MM.1S (cell line): ENCODE data around the gene ZNF283.

ENCODE experiments used
- CTCF ChIP-seq: fragments of 300-600 bp; sonication (generic); IDR thresholded peaks from 2 replicates; pipeline ENCODE4 v1.5.1; 2016; ENCODE audit warnings: antibody characterized with exemption, low read length, mixed read lengths
- EZH2 ChIP-seq: fragments of 300-600 bp; sonication (generic); optimal IDR thresholded peaks from 2 replicates; pipeline ENCODE3; 2017; ENCODE audit warnings: low read depth, mild to moderate bottlenecking, antibody characterized with exemption, low read length, mixed read lengths

GRCh38 chr19:43812688-43813087 is 14.4 kb upstream of the ZNF283 start:
- TF ChIP-seq CTCF (no peak), EZH2 (no peak)
